Heart left ventricle (tissue), 16 donors: ENCODE data around the gene SLC12A8. TPM values are rescaled to one million over a fixed set of nuclear protein-coding genes. Genes with fewer than 3 reads are reported as not detected.
A peak's percentile ranks its signal among the peaks of the same experiment; 100 is the strongest.

Source experiments
- ATAC-seq, 4 donors: fragments of 200-7000 bp; cut with Tn5 transposase; one replicate each; pipeline ENCODE4 v1.9.1; 2020 to 2022; ENCODE audit warnings: moderate library complexity in 4 of 4, mild to moderate bottlenecking in 3 of 4, moderate number of reproducible peaks in 1 of 4
- DNase-seq, 5 donors: peaks; one replicate each; pipeline ENCODE4 v3.0.0-alpha.2; 2020
- H3K27ac ChIP-seq, 12 donors: fragments of 200-600 bp; sonication (generic) in 4 of 12; one replicate each; pipeline versions ENCODE4 v1.5.0 to v1.8.0; 2016 to 2022; ENCODE audit warnings: mild to moderate bottlenecking in 2 of 12
- H3K27me3 ChIP-seq, 9 donors: fragments of 200-600 bp; sonication (generic) in 2 of 9; one replicate each; pipeline versions ENCODE4 v1.5.1 to v1.8.0; 2016 to 2022; ENCODE audit warnings: mild to moderate bottlenecking in 3 of 9
- H3K36me3 ChIP-seq, 9 donors: fragments of 200-600 bp; sonication (generic) in 2 of 9; one replicate each; pipeline versions ENCODE4 v1.5.0 to v1.8.0; 2018 to 2022; ENCODE audit warnings: mild to moderate bottlenecking in 2 of 9
- H3K4me1 ChIP-seq, 12 donors: fragments of 200-600 bp; sonication (generic) in 4 of 12; one replicate each; pipeline versions ENCODE4 v1.5.0 to v1.8.0; 2016 to 2022; ENCODE audit warnings: mild to moderate bottlenecking in 3 of 12
- H3K4me3 ChIP-seq, 12 donors: fragments of 200-600 bp; sonication (generic) in 4 of 12; one replicate each; pipeline versions ENCODE4 v1.5.0 to v1.8.0; 2017 to 2022; ENCODE audit warnings: mild to moderate bottlenecking in 9 of 12, moderate library complexity in 4 of 12
- H3K9me3 ChIP-seq, 12 donors: fragments of 200-600 bp; sonication (generic) in 4 of 12; one replicate each; pipeline versions ENCODE4 v1.5.0 to v1.8.0; 2016 to 2022; ENCODE audit warnings: mild to moderate bottlenecking in 1 of 12
- POLR2A ChIP-seq, 2 donors: fragments of 450-650 bp; IDR thresholded peaks; one replicate each; pipeline ENCODE4 v1.6.1; 2017; ENCODE audit warnings: antibody characterized with exemption in 2 of 2, mild to moderate bottlenecking in 2 of 2, moderate library complexity in 2 of 2
- WGBS, 4 donors: extraction: QIAGEN DNeasy Blood & Tissue Kit in 2 of 4; methylation state at CpG; one replicate each; pipeline versions ENCODE4 v1.1.5 to v1.1.7; 2013 to 2018; 5-methylcytosine and 5-hydroxymethylcytosine counted together
- intact Hi-C, 10 donors: fragments of 100-400 bp; cut with DNase I; formaldehyde crosslinking; loops; one replicate each; pipeline versions ENCODE4 v1.11.1 to v1.14.2; 2022
- polyA plus RNA-seq, 2 donors: library from polyadenylated mRNA; stranded (reverse); fragments of 200-250 nt; gene quantifications; one replicate each; pipeline ENCODE4 v1.2.3, GENCODE V29; 2013
- total RNA-seq, 9 donors: library from RNA; depleted of rRNA in 2 of 9; stranded (reverse); fragments of >200 nt in 2 of 9; fragmentation: NEBNext Ultra II Directional in 3 of 9; extraction: Animal tissue kit (Norgen Biotek cat#: 25700) in 3 of 9; gene quantifications; one replicate each; pipeline versions ENCODE4 v1.1.0 to v1.2.4, GENCODE V29; 2016 to 2023
- TF ChIP-seq, protein P1 (sequence below), 12 donors: fragments of 200-600 bp; sonication (generic) in 4 of 12; IDR thresholded peaks; one replicate each; pipeline versions ENCODE4 v1.5.0 to v1.8.0; 2018 to 2022; ENCODE audit warnings: antibody characterized with exemption in 12 of 12, mild to moderate bottlenecking in 5 of 12
- donor health status: ischemic (EF 13 %, LVEDD 7.1; RV severe dilation, severe dysfunction).
- donor health status: healthy with polysubstance abuse.
- donor health status: DM: no; HTN: yes; CAD: no.
- donor health status: DM: no; HTN: no; CAD: no.
- donor health status: ischemic (EF 25% LVEDD 6.9; RV normal size, moderate dysfunction).
- donor health status: ischemic (EF 25% LVEDD 5.7; RV mildly dilated, moderate dysfunction).
- donor health status: healthy.
- donor health status: DM: yes; HTN: yes; CAD: no.
- donor health status: ischemic (EF 35%, LVEDD 5.7; RV mildly dilated, moderate dysfunction).
- donor health status: nonischemic (EF 11% LVEDD 7.7; RV severe dilation, severe dysfunction).
- donor health status: DM: yes; HTN: yes; CAD: no.
- donor health status: PGD.
- donor health status: ischemic (EF 29% LVEDD 5.4; RV normal size, mild dysfunction).
- donor health status: nonischemic (EF 23%, LVEDD 6.1; RV moderate dilation, normal function).

The SLC12A8 gene
- total and polyA plus RNA-seq, 11 donors = 0.09 to 1.9 (median 0.68) TPM; not detected in 3

DNA sequence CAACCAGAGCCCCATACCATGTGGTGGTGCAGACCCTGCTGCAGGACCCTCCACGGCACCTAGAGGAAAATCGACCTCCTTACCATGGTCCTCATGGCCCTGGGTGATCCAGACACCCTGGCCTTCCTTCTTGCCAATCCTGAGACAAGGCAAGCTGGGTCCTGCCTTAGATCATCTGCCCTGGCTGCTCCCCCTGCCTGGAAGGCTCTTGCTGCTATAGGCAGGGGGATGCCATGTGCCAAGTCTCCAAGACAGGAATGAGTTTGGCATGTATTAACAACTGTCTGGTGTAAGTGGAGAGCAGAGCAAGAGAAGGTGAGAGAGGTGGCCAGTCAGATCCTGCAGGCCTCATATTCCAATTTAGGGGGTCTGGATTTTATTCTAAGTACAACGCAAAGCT lies 164.3 kb downstream of the SLC12A8 start:
- WGBS, 4 donors = 64 to 78% (median 68%) methylated on average over 3 of the region's 3 CpGs
- no peak overlapping the region for H3K4me3 ChIP-seq
- H3K36me3 ChIP-seq = peaks cover 0 to 35% (median 8%) of the 10 kb centered on the region in 9 donors
- intact Hi-C loops = loop anchor here in 3 of 10 donors (5.0 to 10.0 kb wide), 2 partner anchors 46 to 107 kb away; no protein-coding TSS in a partner anchor
- peak in 1 of 4 donors; percentile 9 for ATAC-seq
- H3K9me3 ChIP-seq = no peaks in the 10 kb centered on the region
- H3K27ac ChIP-seq = peak overlapping the region in 10 of 12 donors; percentile 7 to 71 (median 37)
- peaks cover 26 to 100% (median 98%) of the 10 kb centered on the region in 12 donors for H3K4me1 ChIP-seq
- TF ChIP-seq POLR2A (IDR thresholded peaks at IDR 0.05) = no peak
- TF ChIP-seq, protein P1, sequence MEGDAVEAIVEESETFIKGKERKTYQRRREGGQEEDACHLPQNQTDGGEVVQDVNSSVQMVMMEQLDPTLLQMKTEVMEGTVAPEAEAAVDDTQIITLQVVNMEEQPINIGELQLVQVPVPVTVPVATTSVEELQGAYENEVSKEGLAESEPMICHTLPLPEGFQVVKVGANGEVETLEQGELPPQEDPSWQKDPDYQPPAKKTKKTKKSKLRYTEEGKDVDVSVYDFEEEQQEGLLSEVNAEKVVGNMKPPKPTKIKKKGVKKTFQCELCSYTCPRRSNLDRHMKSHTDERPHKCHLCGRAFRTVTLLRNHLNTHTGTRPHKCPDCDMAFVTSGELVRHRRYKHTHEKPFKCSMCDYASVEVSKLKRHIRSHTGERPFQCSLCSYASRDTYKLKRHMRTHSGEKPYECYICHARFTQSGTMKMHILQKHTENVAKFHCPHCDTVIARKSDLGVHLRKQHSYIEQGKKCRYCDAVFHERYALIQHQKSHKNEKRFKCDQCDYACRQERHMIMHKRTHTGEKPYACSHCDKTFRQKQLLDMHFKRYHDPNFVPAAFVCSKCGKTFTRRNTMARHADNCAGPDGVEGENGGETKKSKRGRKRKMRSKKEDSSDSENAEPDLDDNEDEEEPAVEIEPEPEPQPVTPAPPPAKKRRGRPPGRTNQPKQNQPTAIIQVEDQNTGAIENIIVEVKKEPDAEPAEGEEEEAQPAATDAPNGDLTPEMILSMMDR (IDR thresholded peaks at IDR 0.05) = no peak
- no peak for DNase-seq
- H3K27me3 ChIP-seq = no peaks in the 10 kb centered on the region

DNA sequence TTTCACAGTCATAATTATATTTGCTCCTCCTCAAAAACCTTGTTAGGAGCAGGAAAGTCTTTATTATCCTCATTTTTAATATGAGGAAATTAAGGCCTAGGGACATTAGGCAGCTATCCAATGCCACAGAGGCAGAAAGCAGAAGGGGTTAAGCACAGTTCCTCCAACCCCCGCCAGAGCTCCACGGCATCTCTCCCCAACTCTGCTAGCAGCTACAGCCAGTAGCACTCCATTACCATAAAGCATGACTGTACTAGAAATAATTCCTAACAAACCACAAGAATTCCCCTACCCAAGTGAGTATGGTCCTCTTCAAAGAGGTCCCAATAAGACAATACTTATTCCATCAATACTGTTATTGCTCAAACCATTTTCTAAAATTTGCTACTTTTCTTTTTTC lies 166.6 kb downstream of the SLC12A8 start:
- intact Hi-C loops = loop anchor here in 4 of 10 donors (2.0 to 10.0 kb wide), 3 partner anchors 23 to 109 kb away; no protein-coding TSS in a partner anchor
- H3K4me1 ChIP-seq = peaks cover 21 to 100% (median 97%) of the 10 kb centered on the region in 12 donors
- no peak overlapping the region for H3K4me3 ChIP-seq
- 22 to 38% (median 30%) methylated on average over 2 of the region's 2 CpGs for WGBS, 4 donors
- no peak for TF ChIP-seq POLR2A (IDR thresholded peaks at IDR 0.05)
- TF ChIP-seq, protein P1 (IDR thresholded peaks at IDR 0.05) = no peak
- DNase-seq (no peak), ATAC-seq (no peak)
- H3K27me3 ChIP-seq = no peaks in the 10 kb centered on the region
- no peaks in the 10 kb centered on the region for H3K9me3 ChIP-seq
- H3K36me3 ChIP-seq = peaks cover 0 to 36% (median 8%) of the 10 kb centered on the region in 9 donors
- H3K27ac ChIP-seq = peak overlapping the region in 10 of 12 donors; percentile 80 to 98 (median 92)

DNA sequence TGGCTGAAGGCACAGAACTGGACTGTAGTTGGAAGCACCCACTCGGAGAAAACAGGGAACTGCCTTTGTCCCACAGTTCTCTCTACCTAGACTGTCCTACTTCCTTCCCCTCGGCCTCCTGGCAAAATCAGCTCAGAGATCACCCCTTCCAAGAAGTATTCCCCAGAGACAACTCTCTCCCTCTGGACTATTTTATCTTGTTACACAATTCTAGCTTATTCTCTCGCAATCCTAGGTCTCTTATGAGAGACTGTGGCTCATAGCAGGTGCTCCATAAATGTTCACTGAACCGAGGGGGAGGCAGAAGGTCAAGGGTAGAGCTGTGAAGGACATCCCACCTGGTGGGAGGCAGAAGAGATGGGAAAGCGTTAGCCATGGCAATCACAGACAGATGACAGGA lies 167.4 kb downstream of the SLC12A8 start:
- TF ChIP-seq POLR2A (IDR thresholded peaks at IDR 0.05) = no peak
- TF ChIP-seq, protein P1 (IDR thresholded peaks at IDR 0.05) = no peak
- Histone ChIP-seq H3K9me3 (no peaks in the 10 kb centered on the region), H3K27me3 (no peaks in the 10 kb centered on the region), H3K4me1 (peaks cover 22 to 100% (median 97%) of the 10 kb centered on the region in 12 donors), H3K36me3 (peaks cover 0 to 30% (median 5%) of the 10 kb centered on the region in 9 donors), H3K27ac (peak overlapping the region in 11 of 12 donors; percentile 80 to 98 (median 90)), H3K4me3 (peak overlapping the region in 1 of 12 donors; percentile 1)
- ATAC-seq (no peak), DNase-seq (no peak)
- intact Hi-C loops = loop anchor here in 4 of 10 donors (2.0 to 10.0 kb wide), 3 partner anchors 22 to 110 kb away; no protein-coding TSS in a partner anchor
- 43 to 59% (median 47%) methylated on average over 5 of the region's 5 CpGs for WGBS, 4 donors

DNA sequence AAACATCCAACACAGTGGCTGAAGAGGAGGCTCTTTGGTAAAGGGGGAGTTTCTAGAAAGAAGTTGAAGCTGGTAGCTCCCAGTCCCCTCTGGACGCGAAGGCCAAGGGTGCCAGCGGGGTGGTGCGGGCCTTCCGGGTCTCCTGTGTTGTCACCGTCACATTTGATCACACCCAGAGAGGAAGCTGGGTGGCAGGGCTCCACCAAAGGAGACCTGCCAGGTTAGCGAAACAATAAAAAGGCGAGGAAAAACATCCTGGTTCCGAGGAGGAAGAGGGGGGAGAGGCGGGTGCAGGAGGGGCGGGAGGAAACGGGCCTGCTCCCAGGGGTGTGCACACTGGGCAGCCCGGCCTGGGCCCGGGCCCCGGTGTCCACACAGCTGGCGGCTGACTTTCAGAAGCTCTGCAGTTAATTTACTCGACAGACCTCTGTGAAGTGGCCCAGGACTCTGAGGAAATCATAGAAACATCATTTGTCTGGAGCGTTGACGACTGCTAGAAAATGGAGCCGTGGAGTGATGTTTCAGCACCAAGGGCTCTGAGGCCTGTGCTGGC lies 168.9 kb downstream of the SLC12A8 start:
- TF ChIP-seq, protein P1 (IDR thresholded peaks at IDR 0.05) = no peak
- no peak for TF ChIP-seq POLR2A (IDR thresholded peaks at IDR 0.05)
- Histone ChIP-seq H3K36me3 (peaks cover 0 to 23% (median 0%) of the 10 kb centered on the region in 9 donors), H3K27me3 (no peaks in the 10 kb centered on the region), H3K4me3 (peak overlapping the region in 7 of 12 donors; percentile 17 to 38 (median 28)), H3K9me3 (no peaks in the 10 kb centered on the region), H3K4me1 (peaks cover 31 to 100% (median 98%) of the 10 kb centered on the region in 12 donors), H3K27ac (peak overlapping the region; percentile 80 to 98 (median 90))
- ATAC-seq (peak; percentile 43 to 77 (median 66)), DNase-seq (peak; percentile 71 to 79 (median 75))
- WGBS, 4 donors = 21 to 36% (median 24%) methylated on average over 19 to 20 of the region's 20 CpGs
- intact Hi-C loops = loop anchor here in 5 of 10 donors (1.0 to 10.0 kb wide), 6 partner anchors 9 to 119 kb away; no protein-coding TSS in a partner anchor
